Right renal pelvis (tissue), 4 donors: ENCODE measurements around the gene ANGPTL2. TPM values are rescaled to one million over a fixed set of nuclear protein-coding genes. Genes with fewer than 3 reads are reported as not detected.

Source experiments
- DNase-seq, 4 donors: peaks; one replicate each; pipeline ENCODE4 v3.0.0-alpha.2; 2013; ENCODE audit warnings: low read depth in 4 of 4, low spot score in 3 of 4, missing footprints in 1 of 4
- polyA plus RNA-seq, 4 donors: library from polyadenylated mRNA; unstranded; fragments of 120-200 nt; gene quantifications; one replicate each; pipeline ENCODE4 v1.2.1, GENCODE V29; 2013; ENCODE audit not compliant: insufficient read length in 4 of 4

The ANGPTL2 gene
- polyA plus RNA-seq, 4 donors = 10.4 to 13.8 (median 12.3) TPM

- no peak for DNase-seq
Observed at GRCh38 chr9:127058011-127058644, 64.3 kb downstream of the ANGPTL2 start.

DNA sequence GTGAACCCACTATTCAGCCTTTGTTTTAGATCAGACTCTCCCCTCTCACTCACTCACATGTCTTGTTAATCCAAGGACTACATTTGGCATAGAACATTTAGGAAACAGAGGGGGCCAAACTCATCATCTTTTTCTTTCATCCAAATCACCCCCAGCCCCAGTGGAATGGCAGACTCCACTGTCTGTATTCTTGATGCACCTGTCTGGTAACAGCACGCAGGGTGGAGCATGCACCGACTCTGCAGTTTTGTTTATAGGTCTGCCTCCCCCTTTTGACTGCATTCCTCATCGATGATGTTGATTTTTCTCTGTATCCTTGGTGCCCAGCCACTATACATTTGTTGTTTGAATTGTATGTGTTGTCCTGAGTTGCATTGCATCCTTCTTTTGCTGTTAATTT, 66.0 kb downstream of the ANGPTL2 start:
- DNase-seq = no peak

GRCh38 chr9:127055745-127056402, 66.6 kb downstream of the ANGPTL2 start:
- no peak for DNase-seq

- no peak for DNase-seq
Observed at GRCh38 chr9:127053960-127054359, 68.5 kb downstream of the ANGPTL2 start.

- DNase-seq = peak in 3 of 4 donors; percentile 20 to 34 (median 29)
Observed at GRCh38 chr9:127053057-127053821, 69.2 kb downstream of the ANGPTL2 start.

- no peak for DNase-seq
Observed at GRCh38 chr9:127051881-127052595, 70.4 kb downstream of the ANGPTL2 start.

- DNase-seq = no peak
Observed at GRCh38 chr9:127050591-127051001, 71.8 kb downstream of the ANGPTL2 start.

DNA sequence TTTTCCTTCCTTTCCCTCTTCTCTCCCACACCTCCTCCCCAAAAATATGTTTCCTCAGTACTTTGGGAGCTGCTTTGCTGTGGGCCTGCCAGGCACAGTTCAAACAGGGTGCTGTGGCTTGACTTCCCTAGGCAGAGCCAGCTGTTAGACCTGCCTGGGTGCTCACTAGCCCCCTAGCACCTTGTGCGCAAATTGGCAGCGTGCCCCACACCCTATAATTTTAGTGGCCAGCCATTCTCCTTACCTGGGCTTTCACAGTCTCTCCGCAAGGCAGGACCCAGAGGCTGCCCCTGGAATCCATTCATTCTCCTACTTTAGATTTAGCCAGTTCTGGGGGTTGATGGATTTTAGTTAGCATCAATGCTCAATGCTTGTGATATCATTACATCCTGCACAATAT, 72.3 kb downstream of the ANGPTL2 start:
- DNase-seq = no peak

- no peak for DNase-seq
Observed at GRCh38 chr9:127049581-127049980, 72.9 kb downstream of the ANGPTL2 start.

DNA sequence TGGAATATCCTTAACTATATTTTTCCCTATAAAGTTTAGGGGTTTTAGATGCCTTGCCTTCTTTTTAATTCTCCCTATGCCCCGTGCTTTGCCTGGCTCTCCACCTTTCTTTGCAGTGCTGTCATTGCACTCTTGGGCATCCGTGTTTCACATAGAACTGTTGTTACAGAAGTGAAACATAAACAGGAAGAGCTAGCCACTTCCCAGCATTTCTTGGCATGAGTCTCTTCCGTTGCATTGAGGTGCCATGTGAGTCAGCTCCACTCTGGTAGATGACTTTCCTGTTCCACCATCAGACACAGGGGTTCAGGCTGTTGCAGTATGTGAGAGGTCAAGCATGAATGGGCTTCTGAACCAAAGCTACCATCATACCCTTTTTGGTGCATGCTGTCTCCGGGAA, 73.4 kb downstream of the ANGPTL2 start:
- no peak for DNase-seq

DNA sequence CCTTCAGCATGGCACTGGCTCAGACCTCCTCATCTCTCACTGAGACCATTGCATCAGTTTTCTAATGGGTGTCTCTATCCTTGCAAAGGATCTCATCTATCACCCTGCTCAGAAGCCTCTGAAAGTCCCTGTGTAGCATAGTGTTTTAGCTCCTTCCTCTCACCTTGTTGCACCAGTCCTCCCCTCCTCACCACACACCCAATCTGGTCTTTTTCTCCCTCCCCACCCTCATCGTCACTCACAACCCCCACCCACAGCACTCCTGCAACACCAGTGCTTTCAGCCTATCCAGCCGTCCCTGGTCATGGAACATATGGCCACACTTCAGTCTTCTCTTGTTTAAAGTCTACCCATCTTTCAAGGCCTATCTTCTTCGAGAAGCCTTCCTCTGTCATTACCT, 74.5 kb downstream of the ANGPTL2 start:
- DNase-seq = no peak

DNA sequence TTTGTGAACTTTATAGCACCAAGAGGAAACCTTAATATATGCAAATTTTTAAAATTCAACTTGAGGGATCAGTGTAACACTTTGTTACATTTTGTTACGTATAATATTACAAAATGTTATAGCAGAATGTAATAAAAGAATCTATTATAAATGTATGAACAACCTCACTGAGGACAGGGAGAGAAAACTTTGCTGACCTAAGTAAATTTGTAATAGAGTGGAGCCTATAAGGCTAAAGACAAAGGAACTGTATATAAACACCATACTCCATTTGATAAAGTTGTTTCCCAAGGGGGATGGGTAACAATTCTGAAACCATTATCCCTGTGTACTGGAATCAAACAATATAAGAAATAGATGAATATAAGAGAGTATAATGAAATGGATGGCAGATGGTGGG, 77.3 kb downstream of the ANGPTL2 start:
- DNase-seq = no peak

- no peak for DNase-seq
Observed at GRCh38 chr9:127039492-127039891, 82.9 kb downstream of the ANGPTL2 start.

DNA sequence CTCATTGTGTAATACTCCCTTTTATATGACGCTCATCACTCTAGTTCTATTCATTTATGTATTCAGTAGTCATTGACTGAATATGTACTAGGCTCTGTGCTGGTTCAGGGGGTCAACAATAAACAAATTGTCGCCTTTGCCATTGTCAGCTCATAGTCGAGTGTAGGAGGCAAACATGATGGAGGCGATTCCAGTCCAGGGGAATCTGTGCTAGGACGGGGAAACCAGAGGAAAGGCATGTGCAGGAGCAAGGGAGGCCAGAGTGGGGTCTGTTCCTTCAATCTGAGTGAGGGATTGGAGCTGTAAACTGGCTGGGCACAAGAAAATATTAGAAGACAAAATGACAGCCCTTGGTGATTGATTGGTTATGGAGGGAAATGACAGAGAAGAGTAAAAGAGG, 83.9 kb downstream of the ANGPTL2 start:
- no peak for DNase-seq

Other genes with a start within 250 kb of the ANGPTL2 start
- 10 to 100 TPM; 21.1 to 28.1 (median 24.0) TPM for gene RALGPS1, start 207.9 kb downstream of the ANGPTL2 start, polyA plus RNA-seq
- gene GARNL3, start 142.1 kb upstream of the ANGPTL2 start, polyA plus RNA-seq = 10 to 100 TPM; 13.0 to 15.2 (median 14.3) TPM